ENCODE data around the gene RFNG.

RFNG gene

GRCh38 chr17:81998691-81999438 lies 52.7 kb downstream of the RFNG start:
- no CpG with 5 or more reads among the region's 14 CpGs for WGBS, 2 donors (ENCODE audit: extremely low coverage in 2 of 2, insufficient read length in 2 of 2, insufficient replicate concordance in 1 of 2)
- no peak overlapping the region for H3K27ac ChIP-seq (replicated peaks; ENCODE audit: low read length)
- no peaks in the 10 kb centered on the region for H3K9me3 ChIP-seq (replicated peaks in 1 of 2; ENCODE audit: control insufficient read depth in 2 of 2, insufficient read depth in 1 of 2, low read depth in 1 of 2, low read length in 2 of 2)

GRCh38 chr17:81998212-81998611 lies 53.4 kb downstream of the RFNG start:
- Histone ChIP-seq H3K36me3 (replicated peaks in 1 of 2; ENCODE audit: control insufficient read depth in 2 of 2, insufficient read depth in 2 of 2, low read length in 2 of 2) (peaks cover 0 to 7% of the 10 kb centered on the region in 2 donors), H2AK5ac (ENCODE audit: low read depth, low read length) (no peak overlapping the region), H3K4me1 (ENCODE audit: control insufficient read depth in 2 of 2, insufficient read depth in 1 of 2, low read depth in 1 of 2, low read length in 2 of 2) (peaks cover 10 to 13% of the 10 kb centered on the region in 2 donors), H2BK5ac (ENCODE audit: low read length) (no peak overlapping the region), H3K14ac (ENCODE audit: low read length) (no peak overlapping the region), H2BK12ac (ENCODE audit: low read length) (no peak overlapping the region), H3K9ac (ENCODE audit: low read depth, low read length, poor library complexity) (no peak overlapping the region), H3K4ac (ENCODE audit: low read length) (no peak overlapping the region), H2BK120ac (ENCODE audit: low read depth, low read length) (no peak overlapping the region), H2BK15ac (ENCODE audit: low read length) (no peak overlapping the region), H3K27ac (replicated peaks; ENCODE audit: low read length) (no peak overlapping the region), H3K4me2 (ENCODE audit: insufficient read depth, low read length, poor library complexity, severe bottlenecking) (no peak overlapping the region), H3K27me3 (ENCODE audit: control insufficient read depth in 3 of 3, insufficient read depth in 3 of 3, low read depth in 1 of 3, low read length in 3 of 3) (no peaks in the 10 kb centered on the region), H3K18ac (ENCODE audit: low read length) (no peak overlapping the region), H2AFZ (ENCODE audit: low read length) (no peak overlapping the region), H3K9me3 (replicated peaks in 1 of 2; ENCODE audit: control insufficient read depth in 2 of 2, insufficient read depth in 1 of 2, low read depth in 1 of 2, low read length in 2 of 2) (peaks cover 0 to 3% of the 10 kb centered on the region in 2 donors), H3K23ac (ENCODE audit: low read depth, low read length, poor library complexity) (no peak overlapping the region), H4K8ac (ENCODE audit: low read depth, low read length) (no peak overlapping the region), H3K79me1 (ENCODE audit: low read depth, low read length) (peaks cover 15% of the 10 kb centered on the region), H3K4me3 (ENCODE audit: low read length in 2 of 2) (no peak overlapping the region), H4K91ac (ENCODE audit: low read depth, low read length, poor library complexity) (no peak overlapping the region)
- DNase-seq (ENCODE audit: low spot score), result no peak
- no CpG with 5 or more reads among the region's 7 CpGs for WGBS, 2 donors (ENCODE audit: extremely low coverage in 2 of 2, insufficient read length in 2 of 2, insufficient replicate concordance in 1 of 2)

More at GRCh38 chr17:81998691-81999438, 52.7 kb downstream of the RFNG start:
- H3K4me2 ChIP-seq (ENCODE audit: insufficient read depth, low read length, poor library complexity, severe bottlenecking), result no peak overlapping the region
- peak overlapping the region; percentile 53 for H2AK5ac ChIP-seq (ENCODE audit: low read depth, low read length)
- peak overlapping the region; percentile 10 for H2BK12ac ChIP-seq (ENCODE audit: low read length)
- no peak overlapping the region for H3K14ac ChIP-seq (ENCODE audit: low read length)
- H3K4me3 ChIP-seq (ENCODE audit: low read length in 2 of 2), result no peak overlapping the region
- no peak overlapping the region for H3K9ac ChIP-seq (ENCODE audit: low read depth, low read length, poor library complexity)
- peaks cover 0 to 5% of the 10 kb centered on the region in 2 donors for H3K36me3 ChIP-seq (replicated peaks in 1 of 2; ENCODE audit: control insufficient read depth in 2 of 2, insufficient read depth in 2 of 2, low read length in 2 of 2)
- H4K8ac ChIP-seq (ENCODE audit: low read depth, low read length), result no peak overlapping the region
- H4K91ac ChIP-seq (ENCODE audit: low read depth, low read length, poor library complexity), result no peak overlapping the region
- H3K4ac ChIP-seq (ENCODE audit: low read length), result no peak overlapping the region
- no peak overlapping the region for H2BK15ac ChIP-seq (ENCODE audit: low read length)
- peaks cover 18% of the 10 kb centered on the region for H3K79me1 ChIP-seq (ENCODE audit: low read depth, low read length)
- peaks cover 11% of the 10 kb centered on the region in 2 donors for H3K4me1 ChIP-seq (ENCODE audit: control insufficient read depth in 2 of 2, insufficient read depth in 1 of 2, low read depth in 1 of 2, low read length in 2 of 2)
- no peak overlapping the region for H2BK5ac ChIP-seq (ENCODE audit: low read length)
- H3K18ac ChIP-seq (ENCODE audit: low read length), result peak overlapping the region; percentile 2
- no peak overlapping the region for H2AFZ ChIP-seq (ENCODE audit: low read length)
- no peaks in the 10 kb centered on the region for H3K27me3 ChIP-seq (ENCODE audit: control insufficient read depth in 3 of 3, insufficient read depth in 3 of 3, low read depth in 1 of 3, low read length in 3 of 3)
- no peak overlapping the region for H3K23ac ChIP-seq (ENCODE audit: low read depth, low read length, poor library complexity)
- no peak for DNase-seq (ENCODE audit: low spot score)
- H2BK120ac ChIP-seq (ENCODE audit: low read depth, low read length), result no peak overlapping the region

Measured in neuronal stem cell (in vitro differentiated cells).